Esophagus squamous epithelium (tissue), 4 donors: ENCODE data around the gene ANKRD1.

Source experiments
- CTCF ChIP-seq, 6 experiments: fragments of 450-650 bp in 4 of 6; fragments of 200-600 bp in 2 of 6; sonication (generic) in 2 of 6; IDR thresholded peaks; one replicate each; pipeline ENCODE4 v1.5.1; 2016 to 2019; ENCODE audit warnings: antibody characterized with exemption in 6 of 6, mild to moderate bottlenecking in 4 of 6, moderate library complexity in 4 of 6
- POLR2A ChIP-seq, 4 donors: fragments of 450-650 bp; IDR thresholded peaks; one replicate each; pipeline ENCODE4 v1.6.1; 2017; ENCODE audit warnings: antibody characterized with exemption in 4 of 4, mild to moderate bottlenecking in 4 of 4, moderate library complexity in 3 of 4

GRCh38 chr10:90947030-90947960 is 26.4 kb upstream of the ANKRD1 start:
- TF ChIP-seq CTCF (IDR thresholded peaks at IDR 0.05) (no peak), POLR2A (IDR thresholded peaks at IDR 0.05) (no peak)
